ENCODE data around the gene LCE1B.

Gene LCE1B

GRCh38 chr1:152861374-152861773, 49.6 kb downstream of the LCE1B start:
- DNase-seq (ENCODE audit: low read depth) = no peak
